Measurements from ENCODE around the gene DOCK3.
"Not testable (repeated sequence)": the region's sequence is repeated elsewhere in the genome, so short reads cannot be mapped to it uniquely, and the experiment has no call there.

Gene DOCK3

DNA sequence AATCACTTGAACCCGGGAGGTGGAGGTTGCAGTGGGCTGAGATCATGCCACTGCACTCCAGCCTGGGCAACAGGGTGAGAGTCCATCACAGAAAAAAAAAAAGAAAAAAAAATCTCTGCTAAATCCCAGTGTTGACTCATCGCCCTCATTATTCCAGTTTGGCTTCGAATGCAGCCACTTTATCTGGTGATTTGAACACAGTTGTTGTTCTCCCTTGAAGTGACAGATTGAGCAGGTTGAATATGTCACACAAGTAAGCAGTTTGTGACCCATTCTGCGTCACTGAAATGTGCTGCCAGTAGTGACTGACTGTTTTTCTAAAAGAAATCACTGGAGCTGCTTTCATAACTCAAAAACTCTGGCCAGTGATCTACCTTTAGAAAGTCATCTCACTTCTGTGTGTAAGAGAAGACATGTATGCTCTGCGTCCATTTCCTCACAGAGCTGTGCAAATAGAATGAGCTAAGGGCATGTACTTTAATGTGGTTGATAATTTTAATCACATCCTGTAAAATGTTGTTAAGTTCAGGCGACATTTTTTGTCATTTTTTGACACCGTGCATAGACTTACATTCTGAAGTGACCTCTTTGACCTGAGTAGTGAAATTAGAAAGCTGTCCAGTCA lies 12.5 kb downstream of the DOCK3 start:
- DNase-seq (ENCODE audit: low read depth): no peak

DNA sequence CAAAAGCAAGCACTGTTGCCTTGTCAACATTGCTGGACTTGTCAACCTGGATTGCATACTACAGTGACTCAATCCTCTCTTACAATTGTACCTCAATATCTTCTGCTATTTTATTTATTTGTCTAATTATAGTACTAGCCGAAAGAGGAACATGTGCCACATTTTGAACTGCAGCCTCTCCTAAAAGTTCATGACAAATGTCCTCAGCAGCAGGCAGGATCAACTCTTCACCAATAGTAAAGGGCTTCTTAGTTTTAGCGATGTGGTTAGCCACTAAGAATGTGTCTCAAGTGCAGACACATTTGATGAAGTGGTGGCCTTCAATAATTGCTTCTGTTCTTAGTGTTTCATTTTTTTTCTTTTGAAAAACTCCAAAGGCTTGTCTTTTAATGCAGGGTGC lies 13.2 kb downstream of the DOCK3 start:
- no peak for DNase-seq (ENCODE audit: low read depth)

DNA sequence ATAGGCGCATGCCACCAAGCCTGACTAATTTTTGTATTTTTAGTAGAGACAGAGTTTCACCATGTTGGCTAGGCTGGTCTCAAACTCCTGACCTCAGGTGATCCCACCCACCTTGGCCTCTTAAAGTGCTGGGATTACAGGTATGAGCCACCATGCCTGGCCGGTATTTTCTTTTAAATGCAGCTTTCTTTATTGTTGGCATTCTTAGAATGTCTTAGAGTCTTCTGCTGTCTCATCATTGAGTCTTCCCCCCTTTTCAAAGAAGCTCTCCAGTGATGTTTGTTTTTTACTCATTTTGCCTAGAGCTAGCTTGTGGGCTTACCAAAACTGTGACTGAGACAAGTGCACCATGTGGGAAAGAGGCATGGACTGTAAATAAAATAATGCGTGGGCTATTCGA lies 13.9 kb downstream of the DOCK3 start:
- not testable (repeated sequence) for DNase-seq (ENCODE audit: low read depth)

DNA sequence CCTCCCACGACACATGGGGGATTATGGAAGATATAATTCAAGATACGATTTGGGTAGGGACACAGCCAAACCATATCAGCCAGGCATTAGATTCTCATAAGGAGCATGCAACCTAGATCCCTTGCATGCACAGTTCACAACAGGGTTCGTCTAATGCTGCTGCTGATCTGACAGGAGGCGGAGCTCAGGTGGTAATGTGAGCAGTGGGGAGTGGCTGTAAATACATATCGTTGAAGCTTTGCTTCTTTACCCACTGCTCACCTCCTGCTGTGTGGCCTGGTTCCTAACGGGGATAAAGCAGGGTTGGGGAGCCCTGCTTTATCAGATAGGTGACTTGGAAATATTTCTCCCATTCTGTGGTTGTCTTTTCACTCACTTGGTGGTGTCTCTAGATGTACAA lies 14.8 kb downstream of the DOCK3 start:
- DNase-seq (ENCODE audit: low read depth): no peak

DNA sequence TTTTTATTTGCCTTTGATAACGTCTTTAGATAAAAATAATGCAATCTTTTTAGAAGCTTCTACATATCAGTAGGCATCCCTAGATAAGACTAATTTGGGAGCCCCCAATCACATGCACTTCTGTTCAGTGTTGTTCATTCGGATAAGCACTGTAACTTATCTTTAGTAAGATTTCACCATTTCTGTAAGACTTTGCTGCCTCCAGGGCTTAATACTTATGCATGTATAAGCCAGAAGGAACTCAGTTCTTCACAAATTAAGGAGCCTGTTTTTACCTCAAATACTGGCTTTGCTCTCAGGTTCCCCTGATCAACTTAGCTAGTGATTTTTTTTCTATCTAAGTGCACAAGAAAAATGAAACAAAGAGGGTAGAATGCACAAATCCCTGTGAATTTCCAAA lies 20.3 kb downstream of the DOCK3 start:
- no peak for DNase-seq (ENCODE audit: low read depth)

DNA sequence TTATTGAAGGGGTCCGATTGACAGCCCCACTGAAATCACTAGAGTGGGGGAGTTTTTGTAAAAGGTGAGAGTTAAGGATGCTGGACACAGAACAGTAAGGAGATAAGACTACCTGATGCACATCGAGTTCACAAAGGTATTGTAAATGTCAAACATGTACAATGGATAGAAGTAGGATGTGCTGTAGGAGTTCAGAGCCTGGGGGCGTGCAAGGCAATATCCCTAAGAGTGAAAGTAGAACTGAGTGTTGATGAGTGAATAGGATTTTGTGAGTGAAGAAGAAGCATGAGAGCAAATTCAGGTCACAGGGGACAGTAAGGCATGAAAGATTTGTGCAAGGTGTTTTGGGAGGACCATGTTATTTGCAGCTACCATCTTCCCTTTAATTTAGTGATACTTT lies 21.5 kb downstream of the DOCK3 start:
- DNase-seq (ENCODE audit: low read depth): no peak

DNA sequence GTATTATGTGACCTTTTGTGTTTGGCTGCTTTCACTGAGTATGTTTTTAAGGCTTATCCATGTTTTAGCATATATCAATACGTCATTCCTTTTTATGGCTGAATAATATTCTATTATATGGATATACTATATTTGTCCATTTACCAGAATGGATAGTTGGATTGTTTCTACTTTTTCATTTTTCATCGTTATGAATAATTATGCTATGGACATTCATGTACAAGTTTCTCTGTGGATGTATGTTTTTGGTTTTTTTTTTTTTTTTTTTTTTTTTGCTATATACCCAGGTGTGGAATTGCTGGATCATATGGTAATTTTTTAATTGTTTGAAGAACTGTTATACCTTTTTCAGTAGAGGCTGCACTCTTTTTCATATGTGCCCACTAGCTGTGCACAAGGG lies 23.5 kb downstream of the DOCK3 start:
- DNase-seq (ENCODE audit: low read depth): no peak

DNA sequence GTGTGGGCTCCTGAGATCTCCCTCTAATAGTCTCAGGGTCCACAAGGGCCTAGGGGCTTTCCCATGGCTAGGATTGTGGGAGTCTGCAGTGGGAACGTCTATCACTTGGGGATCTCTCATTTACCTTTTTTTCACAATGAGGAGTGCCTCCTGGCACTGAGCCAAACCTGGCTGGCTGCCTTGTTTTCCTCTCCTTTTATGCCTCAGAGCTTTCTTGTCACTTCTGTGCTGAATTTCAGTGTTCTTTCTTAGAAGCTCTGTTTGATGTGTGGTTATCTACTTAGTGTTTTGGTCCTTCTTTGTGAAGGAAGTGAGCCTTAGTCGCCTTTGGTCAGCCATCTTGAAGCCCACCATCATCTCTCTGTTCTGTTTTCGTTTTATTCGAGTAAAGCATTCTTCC lies 33.9 kb downstream of the DOCK3 start:
- no peak for DNase-seq (ENCODE audit: low read depth)

DNA sequence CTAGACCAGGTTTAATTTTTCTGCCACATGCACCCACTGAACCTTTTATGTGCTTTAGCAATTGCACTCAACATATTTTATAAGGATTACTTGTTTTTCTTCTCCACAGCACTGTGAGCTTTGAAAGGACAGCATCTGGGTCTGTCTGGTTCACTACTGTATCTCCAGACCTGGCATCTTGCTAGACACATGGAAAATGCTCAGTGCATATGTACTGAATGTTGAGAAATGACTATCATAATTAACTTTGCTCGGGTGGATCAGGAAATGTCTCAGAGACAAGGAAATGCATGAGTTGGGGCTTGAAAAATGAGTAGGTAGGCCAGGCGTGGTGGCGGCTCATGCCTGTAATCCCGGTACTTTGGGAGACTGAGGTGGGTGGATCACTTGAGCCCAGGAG lies 40.2 kb downstream of the DOCK3 start:
- DNase-seq (ENCODE audit: low read depth): no peak

DNA sequence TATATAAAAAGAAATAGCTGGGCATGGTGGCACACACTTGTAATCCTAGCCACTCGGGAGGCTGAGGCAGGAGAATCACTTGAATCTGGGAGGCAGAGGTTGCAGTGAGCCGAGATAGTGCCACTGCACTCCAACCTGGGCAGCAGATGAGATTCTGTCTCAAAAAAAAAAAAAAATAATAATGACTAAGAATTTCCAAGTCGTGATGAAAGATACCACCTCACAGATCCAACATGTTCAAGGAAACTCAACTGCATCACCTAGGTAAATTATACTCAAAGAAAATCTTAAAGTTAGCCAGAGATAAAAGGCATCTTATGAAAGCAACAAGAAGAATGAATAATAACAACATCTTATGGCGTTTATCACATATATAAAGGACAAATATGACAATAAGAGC lies 50.1 kb downstream of the DOCK3 start:
- DNase-seq (ENCODE audit: low read depth): no peak

DNA sequence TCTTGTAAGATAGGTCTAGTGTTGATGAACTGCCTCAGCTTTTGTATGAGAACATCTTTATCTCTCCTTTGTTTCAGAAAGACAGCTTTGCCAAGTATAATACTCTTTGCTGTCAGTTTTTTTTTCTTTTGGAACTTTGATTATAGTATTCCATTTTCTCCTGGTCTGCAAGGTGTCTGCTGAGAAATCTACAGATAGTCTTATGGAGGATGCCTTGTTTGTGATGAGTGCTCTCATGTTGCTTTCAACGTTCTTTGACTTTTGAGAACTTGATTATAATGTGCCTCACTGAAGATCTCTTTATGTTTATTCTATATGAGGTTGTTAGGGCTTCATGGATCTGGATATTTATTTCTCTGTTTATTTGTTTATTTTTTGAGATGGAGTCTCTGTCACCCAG lies 60.3 kb downstream of the DOCK3 start:
- DNase-seq (ENCODE audit: low read depth): no peak

DNA sequence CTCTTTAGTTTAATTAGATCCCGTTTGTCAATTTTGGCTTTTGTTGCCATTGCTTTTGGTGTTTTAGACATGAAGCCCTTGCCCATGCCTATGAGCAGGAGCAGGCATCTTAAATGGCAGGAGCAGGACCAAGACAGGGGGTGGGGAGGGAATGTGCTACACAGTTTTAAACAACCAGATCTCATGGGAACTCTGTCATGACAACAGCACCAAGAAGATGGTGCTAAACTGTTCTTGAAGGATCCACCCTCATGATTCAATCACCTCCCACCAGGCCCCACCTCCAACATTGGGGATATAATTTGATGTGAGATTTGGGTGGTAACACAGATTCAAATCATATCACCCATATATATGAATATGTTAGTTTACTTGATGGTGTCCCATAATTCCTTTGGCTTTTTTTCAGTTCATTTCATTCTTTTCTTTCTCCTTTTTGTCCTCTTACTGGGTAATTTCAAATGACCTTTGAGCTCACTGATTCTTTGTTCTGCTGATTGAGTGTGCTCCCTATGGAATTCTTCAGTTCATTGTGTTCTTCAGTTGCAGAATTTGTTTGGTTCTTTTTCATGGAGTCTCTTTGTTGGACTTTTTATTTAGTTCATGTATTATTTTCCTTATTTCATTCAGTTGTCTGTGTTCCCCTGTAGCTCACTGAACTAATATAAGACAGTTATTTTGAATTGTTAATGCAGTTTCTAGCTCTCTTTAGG lies 62.6 kb downstream of the DOCK3 start:
- no peak for DNase-seq (ENCODE audit: low read depth)

DNA sequence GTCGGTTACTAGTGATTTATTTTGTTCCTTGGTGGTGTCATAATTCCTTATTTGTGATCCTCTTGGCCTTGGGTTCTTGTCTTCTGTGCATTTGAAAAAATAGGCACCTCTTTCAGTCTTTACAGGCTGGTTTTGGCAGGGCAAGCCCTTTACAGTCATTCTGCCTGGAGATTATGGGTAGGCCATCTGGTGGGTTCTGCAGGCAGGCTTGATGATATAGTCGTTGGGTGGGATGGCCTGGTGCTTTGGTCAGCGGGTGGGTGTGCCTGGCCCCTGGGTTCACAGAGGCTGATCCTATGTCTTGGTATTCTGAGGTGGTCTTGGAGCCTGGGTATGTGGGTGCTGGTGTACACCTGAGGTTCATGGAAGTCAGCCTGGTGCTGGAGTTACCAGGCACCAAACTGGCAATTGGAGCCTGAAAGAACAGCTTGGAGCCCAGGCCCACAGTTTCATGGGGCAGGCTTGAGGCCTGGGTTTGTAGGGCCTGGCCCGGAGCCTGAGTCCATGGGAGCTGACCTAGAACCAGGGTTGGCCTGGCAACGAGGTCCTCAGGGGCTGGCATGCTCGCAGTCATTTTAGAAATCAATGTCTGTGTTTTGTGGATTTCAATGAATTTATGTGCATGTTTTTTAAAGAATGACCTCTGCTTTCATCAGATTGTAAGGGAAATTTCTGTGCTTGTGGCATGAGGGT lies 63.3 kb downstream of the DOCK3 start:
- DNase-seq (ENCODE audit: low read depth): no peak

DNA sequence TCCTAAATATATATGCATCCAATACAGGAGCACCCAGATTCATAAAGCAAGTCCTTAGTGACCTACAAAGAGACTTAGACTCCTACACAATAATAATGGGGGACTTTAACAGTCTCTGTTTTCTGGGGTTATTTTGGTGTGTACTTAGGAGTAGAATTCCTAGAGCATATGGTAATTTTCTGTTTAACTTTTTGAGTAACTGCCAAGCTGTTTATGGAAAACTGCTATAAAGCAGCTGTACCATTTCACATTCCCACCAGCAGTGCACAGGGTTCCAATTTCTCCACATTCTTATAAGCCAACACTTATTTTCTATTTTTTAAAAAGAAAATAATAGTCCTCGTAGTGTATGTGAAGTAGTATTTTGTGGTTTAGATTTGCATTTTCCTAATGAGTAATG lies 68.9 kb downstream of the DOCK3 start:
- DNase-seq (ENCODE audit: low read depth): no peak

DNA sequence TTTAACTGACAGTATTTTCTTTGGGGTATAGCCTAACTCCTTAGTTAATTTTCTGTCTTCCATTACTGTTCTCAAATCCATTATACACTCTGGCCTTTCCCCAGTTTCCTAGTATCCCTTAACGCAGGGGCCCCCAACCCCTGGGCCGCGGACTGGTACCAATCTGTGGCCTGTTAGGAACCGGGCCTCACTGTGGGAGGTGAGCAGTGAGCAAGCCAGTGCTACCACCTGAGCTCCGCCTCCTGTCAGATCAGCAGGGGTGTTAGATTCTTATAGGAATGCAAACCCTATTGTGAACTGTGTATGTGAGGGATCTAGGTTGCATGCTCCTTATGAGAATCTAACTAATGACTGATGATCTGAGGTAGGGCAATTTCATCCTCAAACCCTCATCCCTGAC lies 75.1 kb downstream of the DOCK3 start:
- no peak for DNase-seq (ENCODE audit: low read depth)

DNA sequence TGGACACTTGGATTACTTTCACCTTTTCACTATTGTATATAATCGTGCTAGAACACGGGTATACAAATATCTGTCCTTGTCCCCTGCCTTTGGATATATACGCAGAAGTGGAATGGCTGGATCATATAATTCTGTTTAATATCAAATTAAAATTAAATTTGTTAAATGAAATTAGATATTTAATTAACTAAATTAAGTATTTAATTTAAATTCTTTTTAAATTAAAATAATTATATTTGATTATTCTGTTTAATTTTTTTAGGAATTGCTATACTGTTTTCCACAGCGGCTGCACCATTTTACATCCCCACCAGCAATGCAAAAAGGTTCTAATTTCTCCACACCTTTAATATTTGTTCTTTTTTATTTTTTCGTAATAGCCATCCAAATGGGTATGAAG lies 84.3 kb downstream of the DOCK3 start:
- DNase-seq (ENCODE audit: low read depth): no peak

DNA sequence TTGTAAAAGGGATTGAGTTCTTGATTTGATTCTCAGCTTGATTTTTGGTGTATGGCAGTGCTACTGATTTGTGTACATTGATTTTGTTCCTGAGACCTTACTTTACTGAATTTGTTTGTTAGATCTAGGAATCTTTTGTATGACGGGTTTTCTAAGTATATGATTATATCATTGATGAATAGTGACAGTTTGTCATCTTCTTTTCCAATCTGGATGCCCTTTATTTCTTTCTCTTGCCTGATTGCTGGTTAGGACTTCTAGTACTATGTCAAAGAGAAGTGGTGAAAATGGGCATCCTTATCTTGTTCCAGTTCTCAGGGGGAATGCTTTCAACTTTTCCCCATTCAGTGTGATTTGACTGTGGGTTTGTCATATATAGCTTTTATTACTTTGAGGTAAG lies 103.0 kb downstream of the DOCK3 start:
- no peak for DNase-seq (ENCODE audit: low read depth)

DNA sequence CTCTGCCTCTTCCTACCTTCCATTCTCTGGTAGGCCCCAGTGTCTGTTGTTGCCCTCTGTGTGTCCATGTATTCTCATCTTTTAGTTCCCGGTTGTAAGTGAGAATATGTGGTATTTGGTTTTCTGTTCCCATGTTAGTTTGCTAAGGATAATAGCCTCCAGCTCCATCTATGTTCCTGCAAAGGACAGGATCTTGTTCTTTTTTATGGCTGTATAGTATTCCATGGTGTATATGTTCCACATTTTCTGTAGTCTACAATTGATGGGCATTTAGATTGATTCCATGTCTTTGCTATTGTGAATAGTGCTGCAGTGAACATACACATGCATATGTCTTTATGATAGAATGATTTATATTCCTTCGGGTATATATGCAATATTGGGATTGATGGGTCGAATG lies 107.0 kb downstream of the DOCK3 start:
- not testable (repeated sequence) for DNase-seq (ENCODE audit: low read depth)

DNA sequence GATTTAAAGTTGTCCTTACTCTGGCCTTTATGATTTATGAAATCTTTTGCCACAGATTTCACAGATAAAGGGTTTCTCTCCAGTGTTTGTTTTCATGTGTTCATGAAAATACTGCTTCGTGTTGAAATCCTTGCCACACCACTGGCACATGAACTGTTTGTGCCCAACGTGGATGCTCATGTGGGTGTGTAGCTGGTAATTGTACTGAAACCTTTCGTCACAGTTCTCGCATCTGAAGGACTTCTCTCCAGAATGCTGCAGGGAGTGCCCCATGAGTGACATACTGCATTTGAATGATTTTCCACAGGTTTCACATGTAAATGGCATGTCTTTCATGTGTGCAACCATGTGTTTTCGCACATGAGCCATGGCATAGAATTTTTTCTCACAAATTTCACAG lies 111.9 kb downstream of the DOCK3 start:
- no peak for DNase-seq (ENCODE audit: low read depth)

DNA sequence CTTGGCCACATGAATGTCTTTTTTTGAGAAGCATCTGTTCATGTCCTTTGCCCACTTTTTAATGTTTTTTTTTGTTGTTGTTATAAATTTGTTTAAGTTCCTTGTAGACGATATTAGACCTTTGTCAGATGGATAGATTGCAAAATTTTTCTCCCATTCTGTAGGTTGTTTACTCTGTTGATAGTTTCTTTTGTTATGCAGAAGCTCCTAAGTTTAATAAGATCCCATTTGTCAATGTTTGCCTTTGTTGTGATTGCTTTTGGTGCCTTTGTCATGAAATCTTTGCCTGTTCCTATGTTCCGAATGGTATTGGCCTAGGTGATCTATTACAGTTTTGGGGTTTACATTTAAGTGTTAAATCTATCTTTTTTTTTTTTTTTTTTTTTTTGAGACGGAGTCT lies 116.2 kb downstream of the DOCK3 start:
- not testable (repeated sequence) for DNase-seq (ENCODE audit: low read depth)

DNA sequence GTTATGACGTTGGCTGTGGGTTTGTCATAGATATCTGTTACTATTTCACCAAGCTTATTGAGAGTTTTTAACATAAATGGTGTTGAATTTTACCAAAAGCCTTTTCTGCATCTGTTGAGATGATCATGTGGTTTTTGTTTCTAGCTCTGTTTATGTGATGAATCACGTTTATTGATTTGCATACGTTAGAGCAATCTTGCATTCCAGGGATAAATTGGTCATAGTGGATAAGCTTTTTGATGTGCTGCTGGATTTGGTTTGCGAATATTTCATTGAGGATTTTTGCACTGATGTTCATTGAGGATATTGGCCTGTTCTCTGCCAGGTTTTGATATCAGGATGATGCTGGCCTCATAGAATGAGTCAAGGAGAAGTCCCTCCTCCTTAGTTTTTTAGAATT lies 117.8 kb downstream of the DOCK3 start:
- no peak for DNase-seq (ENCODE audit: low read depth)

DNA sequence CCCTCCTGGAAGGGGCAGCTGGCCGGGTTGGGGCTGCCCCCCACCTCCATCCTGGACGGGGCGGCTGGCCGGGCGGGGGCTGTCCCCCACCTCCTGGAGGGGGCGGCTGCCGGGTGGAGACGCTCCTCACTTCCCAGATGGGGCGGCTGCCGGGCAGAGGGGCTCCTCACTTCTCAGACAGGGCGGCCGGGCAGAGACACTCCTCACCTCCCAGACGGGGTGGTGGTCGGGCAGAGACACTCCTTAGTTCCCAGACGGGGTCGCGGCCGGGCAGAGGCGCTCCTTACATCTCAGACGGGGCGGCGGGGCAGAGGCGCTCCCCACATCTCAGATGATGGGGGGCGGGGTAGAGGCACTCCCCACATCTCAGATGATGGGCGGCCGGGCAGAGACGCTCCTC lies 129.1 kb downstream of the DOCK3 start:
- DNase-seq (ENCODE audit: low read depth): not testable (repeated sequence)

DNA sequence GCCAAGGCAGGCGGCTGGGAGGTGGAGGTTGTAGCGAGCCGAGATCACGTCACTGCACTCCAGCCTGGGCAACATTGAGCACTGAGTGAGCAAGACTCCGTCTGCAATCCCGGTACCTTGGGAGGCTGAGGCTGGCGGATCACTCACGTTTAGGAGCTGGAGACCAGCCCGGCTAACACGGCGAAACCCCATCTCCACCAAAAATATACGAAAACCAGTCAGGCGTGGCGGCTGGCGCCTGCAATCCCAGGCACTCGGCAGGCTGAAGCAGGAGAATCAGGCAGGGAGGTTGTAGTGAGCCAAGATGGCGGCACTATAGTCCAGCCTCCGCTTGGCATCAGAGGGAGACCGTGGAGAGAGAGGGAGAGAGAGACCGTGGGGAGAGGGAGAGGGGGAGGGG lies 129.6 kb downstream of the DOCK3 start:
- DNase-seq (ENCODE audit: low read depth): not testable (repeated sequence)

DNA sequence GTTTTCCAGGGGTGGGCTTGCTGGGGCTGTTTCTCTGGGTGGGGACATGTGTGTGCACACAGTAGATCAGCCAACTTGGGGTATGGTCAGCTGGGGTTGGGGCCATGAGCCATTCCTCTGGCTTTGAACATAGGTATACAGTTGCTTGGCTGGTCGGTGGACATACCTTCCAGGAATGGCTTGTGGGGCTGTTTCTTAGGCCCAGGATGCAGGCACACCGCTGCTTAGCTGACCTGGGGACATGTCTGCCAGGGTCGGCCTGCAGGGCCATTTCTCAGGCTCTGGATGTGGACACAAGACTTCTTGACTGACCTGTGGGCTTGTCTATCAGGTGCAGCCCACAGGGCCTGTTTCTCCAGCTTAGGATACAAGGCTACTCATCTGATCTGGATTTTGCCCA lies 130.6 kb downstream of the DOCK3 start:
- DNase-seq (ENCODE audit: low read depth): no peak
